CD8-positive, alpha-beta memory T cell (primary cell): ENCODE measurements around the gene DCHS2. TPM values are rescaled to one million over a fixed set of nuclear protein-coding genes. Genes with fewer than 3 reads are reported as not detected.

ENCODE experiments used
- CTCF ChIA-PET: fragments of 350-600 bp; sonication (Branson Sonifier 250); formaldehyde crosslinking; loops from one replicate; lab custom pipeline; 2021; ENCODE audit warnings: antibody characterized with exemption; lab: Charles Lee
- POLR2A ChIA-PET: fragments of 350-600 bp; sonication (Branson Sonifier 250); formaldehyde crosslinking; loops from one replicate; lab custom pipeline; 2021; ENCODE audit warnings: antibody characterized with exemption; lab: Charles Lee
- DNase-seq, 5 donors: peaks; one replicate each; pipeline versions ENCODE4 v3.0.0 to v3.0.0-alpha.2; 2020 to 2022; ENCODE audit warnings: mixed read lengths in 1 of 5
- H3K27ac ChIP-seq: one replicate; pipeline ENCODE4 v1.7.0; 2013; ENCODE audit warnings: low read depth, mild to moderate bottlenecking, low read length, moderate library complexity
- H3K27me3 ChIP-seq: 2 replicates; pipeline ENCODE4 v1.7.0; 2013; ENCODE audit warnings: low read length, mild to moderate bottlenecking; ENCODE audit not compliant: insufficient read depth, poor library complexity, severe bottlenecking
- H3K36me3 ChIP-seq: 2 replicates; pipeline ENCODE4 v1.7.0; 2013; ENCODE audit warnings: mild to moderate bottlenecking, low read length, moderate library complexity; ENCODE audit not compliant: insufficient read depth
- H3K4me1 ChIP-seq: 2 replicates; pipeline ENCODE4 v1.7.0; 2013; ENCODE audit warnings: mild to moderate bottlenecking, low read length, moderate library complexity; ENCODE audit not compliant: insufficient read depth
- H3K4me3 ChIP-seq: 2 replicates; pipeline ENCODE4 v1.7.0; 2013; ENCODE audit warnings: mild to moderate bottlenecking, low read length
- H3K9me3 ChIP-seq: 2 replicates; pipeline ENCODE4 v1.7.0; 2013; ENCODE audit warnings: mild to moderate bottlenecking, low read length
- H3K27ac Mint-ChIP-seq, 8 donors: one replicate each; pipeline ENCODE4 v1.8.0; 2020 to 2021; ENCODE audit warnings: mixed read lengths in 8 of 8, mild to moderate bottlenecking in 6 of 8, inconsistent platforms in 3 of 8, moderate library complexity in 3 of 8
- H3K27me3 Mint-ChIP-seq, 2 donors: one replicate each; pipeline ENCODE4 v1.8.0; 2020 to 2021; ENCODE audit warnings: mixed read lengths in 2 of 2, mild to moderate bottlenecking in 1 of 2, moderate library complexity in 1 of 2
- H3K36me3 Mint-ChIP-seq, 3 donors: one replicate each; pipeline ENCODE4 v1.8.0; 2020 to 2021; ENCODE audit warnings: mixed read lengths in 3 of 3, inconsistent platforms in 1 of 3, mild to moderate bottlenecking in 1 of 3
- H3K4me1 Mint-ChIP-seq, 3 donors: one replicate each; pipeline ENCODE4 v1.8.0; 2020 to 2021; ENCODE audit warnings: mixed read lengths in 3 of 3, inconsistent platforms in 1 of 3, mild to moderate bottlenecking in 1 of 3
- H3K4me3 Mint-ChIP-seq, 7 donors: one replicate each; pipeline ENCODE4 v1.8.0; 2020 to 2021; ENCODE audit warnings: mixed read lengths in 7 of 7, mild to moderate bottlenecking in 6 of 7, moderate library complexity in 4 of 7, inconsistent platforms in 2 of 7
- H3K9me3 Mint-ChIP-seq, 5 donors: one replicate each; pipeline ENCODE4 v1.8.0; 2020 to 2022; ENCODE audit warnings: mixed read lengths in 5 of 5, mild to moderate bottlenecking in 3 of 5, moderate library complexity in 2 of 5, inconsistent platforms in 1 of 5
- polyA plus RNA-seq: library from polyadenylated mRNA; unstranded; fragments of 300-500 nt; fragmentation: Illumina TruSeq; gene quantifications from one replicate; pipeline ENCODE4 v1.2.3, GENCODE V29; 2021
- total RNA-seq, 2 experiments: library from RNA; stranded (reverse); gene quantifications; one replicate each; pipeline ENCODE4 v1.2.3, GENCODE V29; 2021

Gene DCHS2
- total and polyA plus RNA-seq, 3 experiments from 2014 or later, result 0.09 TPM; not detected in 2

DNA sequence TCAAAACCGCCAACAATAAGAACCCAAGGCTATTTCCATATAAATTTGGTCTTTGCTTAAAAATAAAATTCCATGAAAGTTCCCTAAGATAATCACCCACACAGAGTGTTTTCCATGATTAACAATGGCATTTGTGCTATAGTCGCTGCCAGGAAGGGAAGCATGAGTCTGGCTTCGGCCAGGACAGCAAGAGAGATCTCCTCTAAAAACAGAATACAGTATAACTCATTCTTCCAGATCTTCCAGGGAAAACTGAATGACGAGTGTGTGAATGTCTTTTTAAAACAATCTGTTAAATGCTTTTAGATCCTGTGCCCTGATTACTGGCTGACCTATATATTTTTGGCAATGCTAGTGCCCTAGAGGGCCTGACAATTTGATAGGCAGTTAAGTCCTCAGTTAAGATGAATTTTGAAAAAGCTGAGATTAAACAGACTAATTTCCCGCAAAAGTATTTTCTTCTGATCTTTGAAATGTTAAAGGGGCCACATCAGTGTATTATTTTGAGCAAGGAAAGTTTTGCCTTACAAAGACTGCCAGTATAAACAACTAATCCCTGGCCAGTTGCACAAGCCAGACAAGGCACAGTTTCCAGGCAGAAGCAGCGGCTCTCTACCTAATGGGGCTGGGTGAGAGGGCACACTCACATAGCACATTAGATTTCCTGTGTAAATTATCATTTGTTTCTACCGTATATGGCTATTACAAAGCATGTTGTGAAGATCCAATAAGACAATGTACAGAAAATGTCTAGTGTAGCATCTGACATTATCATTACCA is 127.3 kb downstream of the DCHS2 start:
- ChIA-PET CTCF (no interaction called here), POLR2A (no interaction called here)
- no peaks in the 10 kb centered on the region for H3K9me3 ChIP-seq
- H3K4me3 Mint-ChIP-seq, result no peak overlapping the region
- no peak for DNase-seq
- no peaks in the 10 kb centered on the region for H3K4me1 ChIP-seq
- no peak overlapping the region for H3K4me3 ChIP-seq
- H3K27ac Mint-ChIP-seq, result no peak overlapping the region
- peaks cover 3 to 10% of the 10 kb centered on the region in 2 donors for H3K27me3 Mint-ChIP-seq
- no peaks in the 10 kb centered on the region for H3K27me3 ChIP-seq
- no peaks in the 10 kb centered on the region for H3K9me3 Mint-ChIP-seq
- H3K4me1 Mint-ChIP-seq, result peaks cover 5 to 14% (median 13%) of the 10 kb centered on the region in 3 donors
- H3K36me3 Mint-ChIP-seq, result no peaks in the 10 kb centered on the region
- H3K36me3 ChIP-seq, result no peaks in the 10 kb centered on the region
- no peak overlapping the region for H3K27ac ChIP-seq

- DNase-seq, result no peak
- H3K27me3 ChIP-seq, result no peaks in the 10 kb centered on the region
- Mint-ChIP-seq H3K36me3 (no peaks in the 10 kb centered on the region), H3K4me1 (peaks cover 5 to 14% (median 13%) of the 10 kb centered on the region in 3 donors), H3K27me3 (peaks cover 0 to 7% of the 10 kb centered on the region in 2 donors), H3K27ac (no peak overlapping the region), H3K4me3 (peak overlapping the region in 1 of 7 donors; percentile 4), H3K9me3 (no peaks in the 10 kb centered on the region)
- no peaks in the 10 kb centered on the region for H3K4me1 ChIP-seq
- no peaks in the 10 kb centered on the region for H3K9me3 ChIP-seq
- ChIA-PET POLR2A (no interaction called here), CTCF (no interaction called here)
- no peak overlapping the region for H3K4me3 ChIP-seq
- H3K36me3 ChIP-seq, result no peaks in the 10 kb centered on the region
- no peak overlapping the region for H3K27ac ChIP-seq
These were observed 130.1 kb downstream of the DCHS2 start for GRCh38 chr4:154361450-154361849.

- H3K4me3 ChIP-seq, result no peak overlapping the region
- Mint-ChIP-seq H3K36me3 (no peaks in the 10 kb centered on the region), H3K4me1 (peaks cover 5 to 14% (median 13%) of the 10 kb centered on the region in 3 donors), H3K4me3 (no peak overlapping the region), H3K9me3 (no peaks in the 10 kb centered on the region), H3K27ac (no peak overlapping the region), H3K27me3 (peaks cover 0 to 2% of the 10 kb centered on the region in 2 donors)
- H3K36me3 ChIP-seq, result no peaks in the 10 kb centered on the region
- H3K4me1 ChIP-seq, result no peaks in the 10 kb centered on the region
- ChIA-PET CTCF (no interaction called here), POLR2A (no interaction called here)
- H3K9me3 ChIP-seq, result no peaks in the 10 kb centered on the region
- no peak overlapping the region for H3K27ac ChIP-seq
- no peak for DNase-seq
- no peaks in the 10 kb centered on the region for H3K27me3 ChIP-seq
These were observed 131.1 kb downstream of the DCHS2 start for GRCh38 chr4:154360491-154360890.

GRCh38 chr4:154354883-154355282 is 136.7 kb downstream of the DCHS2 start:
- Histone ChIP-seq H3K4me1 (no peaks in the 10 kb centered on the region), H3K27ac (no peak overlapping the region), H3K9me3 (no peaks in the 10 kb centered on the region), H3K36me3 (no peaks in the 10 kb centered on the region), H3K27me3 (no peaks in the 10 kb centered on the region), H3K4me3 (no peak overlapping the region)
- DNase-seq, result no peak
- H3K4me3 Mint-ChIP-seq, result no peak overlapping the region
- POLR2A ChIA-PET, result no interaction called here
- no peaks in the 10 kb centered on the region for H3K9me3 Mint-ChIP-seq
- H3K27ac Mint-ChIP-seq, result no peak overlapping the region
- peaks cover 0 to 3% of the 10 kb centered on the region in 2 donors for H3K27me3 Mint-ChIP-seq
- CTCF ChIA-PET, result no interaction called here
- H3K36me3 Mint-ChIP-seq, result no peaks in the 10 kb centered on the region
- H3K4me1 Mint-ChIP-seq, result no peaks in the 10 kb centered on the region

- H3K4me1 ChIP-seq, result no peaks in the 10 kb centered on the region
- Mint-ChIP-seq H3K27ac (no peak overlapping the region), H3K9me3 (no peaks in the 10 kb centered on the region), H3K4me1 (no peaks in the 10 kb centered on the region), H3K36me3 (no peaks in the 10 kb centered on the region), H3K27me3 (peaks cover 4% of the 10 kb centered on the region in 2 donors), H3K4me3 (no peak overlapping the region)
- H3K27ac ChIP-seq, result no peak overlapping the region
- H3K36me3 ChIP-seq, result no peaks in the 10 kb centered on the region
- CTCF ChIA-PET, result no interaction called here
- no peaks in the 10 kb centered on the region for H3K9me3 ChIP-seq
- H3K4me3 ChIP-seq, result no peak overlapping the region
- H3K27me3 ChIP-seq, result no peaks in the 10 kb centered on the region
- DNase-seq, result no peak
- POLR2A ChIA-PET, result no interaction called here
These were observed 141.8 kb downstream of the DCHS2 start for GRCh38 chr4:154349829-154350228.

GRCh38 chr4:154348657-154349056 is 142.9 kb downstream of the DCHS2 start:
- CTCF ChIA-PET, result no interaction called here
- H3K9me3 ChIP-seq, result no peaks in the 10 kb centered on the region

DNA sequence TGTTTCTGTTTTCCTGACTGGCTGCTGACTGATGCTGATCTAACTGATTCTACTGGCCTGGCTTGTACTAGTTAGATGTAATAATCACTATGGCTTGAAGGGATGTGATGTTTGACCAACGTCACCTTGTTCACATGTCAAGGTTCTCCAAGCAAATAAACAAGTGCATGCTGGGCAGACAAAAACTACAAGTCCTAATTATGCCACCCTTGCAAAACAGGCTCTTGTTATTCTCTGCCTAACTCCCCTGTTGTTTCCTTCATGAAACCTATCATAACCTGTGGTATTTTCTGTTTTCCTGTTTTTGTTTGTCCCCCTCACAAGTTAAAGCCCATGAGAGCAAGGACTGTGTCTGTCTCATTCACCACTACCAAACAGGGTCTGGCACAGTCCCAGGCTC is 146.2 kb downstream of the DCHS2 start:
- Histone ChIP-seq H3K9me3 (no peaks in the 10 kb centered on the region), H3K27ac (no peak overlapping the region), H3K36me3 (no peaks in the 10 kb centered on the region), H3K4me3 (no peak overlapping the region), H3K27me3 (no peaks in the 10 kb centered on the region), H3K4me1 (no peaks in the 10 kb centered on the region)
- Mint-ChIP-seq H3K9me3 (no peaks in the 10 kb centered on the region), H3K27ac (no peak overlapping the region), H3K27me3 (peaks cover 3 to 4% of the 10 kb centered on the region in 2 donors), H3K4me1 (no peaks in the 10 kb centered on the region), H3K36me3 (no peaks in the 10 kb centered on the region), H3K4me3 (no peak overlapping the region)
- CTCF ChIA-PET, result no interaction called here
- no peak for DNase-seq
- POLR2A ChIA-PET, result no interaction called here

More at GRCh38 chr4:154348657-154349056, 142.9 kb downstream of the DCHS2 start:
- Mint-ChIP-seq H3K27ac (no peak overlapping the region), H3K9me3 (no peaks in the 10 kb centered on the region), H3K36me3 (no peaks in the 10 kb centered on the region), H3K27me3 (peaks cover 4% of the 10 kb centered on the region in 2 donors), H3K4me1 (no peaks in the 10 kb centered on the region), H3K4me3 (no peak overlapping the region)
- DNase-seq, result no peak
- POLR2A ChIA-PET, result no interaction called here
- no peak overlapping the region for H3K4me3 ChIP-seq
- no peak overlapping the region for H3K27ac ChIP-seq
- no peaks in the 10 kb centered on the region for H3K36me3 ChIP-seq
- H3K4me1 ChIP-seq, result no peaks in the 10 kb centered on the region
- no peaks in the 10 kb centered on the region for H3K27me3 ChIP-seq

DNA sequence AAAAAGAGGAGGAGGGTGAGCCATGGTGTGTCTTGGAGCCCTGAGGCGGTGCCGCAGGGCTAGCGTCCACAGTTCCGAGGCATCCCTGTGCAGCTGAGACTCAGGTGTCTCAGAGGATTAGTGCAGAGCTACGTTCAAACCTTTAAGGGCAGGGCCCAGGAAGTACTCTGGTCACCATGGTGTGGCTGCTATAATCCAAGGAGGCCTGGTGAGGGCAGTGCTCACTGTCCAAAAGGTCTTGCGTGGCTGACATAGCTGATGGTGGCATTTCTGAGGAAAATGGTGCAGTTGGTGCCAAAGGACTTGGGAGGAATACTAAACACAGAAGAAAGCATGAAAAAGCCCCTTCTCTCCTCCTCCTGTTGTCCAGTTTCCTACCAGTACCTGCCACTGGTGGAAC is 146.9 kb downstream of the DCHS2 start:
- H3K4me1 Mint-ChIP-seq, result no peaks in the 10 kb centered on the region
- CTCF ChIA-PET, result no interaction called here
- no peak overlapping the region for H3K4me3 Mint-ChIP-seq

More for the DNA sequence above, 146.9 kb downstream of the DCHS2 start:
- H3K27me3 Mint-ChIP-seq, result peaks cover 2 to 4% of the 10 kb centered on the region in 2 donors
- Histone ChIP-seq H3K27ac (no peak overlapping the region), H3K27me3 (no peaks in the 10 kb centered on the region), H3K4me1 (no peaks in the 10 kb centered on the region), H3K9me3 (no peaks in the 10 kb centered on the region), H3K4me3 (no peak overlapping the region), H3K36me3 (no peaks in the 10 kb centered on the region)
- no peaks in the 10 kb centered on the region for H3K9me3 Mint-ChIP-seq
- H3K27ac Mint-ChIP-seq, result no peak overlapping the region
- POLR2A ChIA-PET, result no interaction called here
- DNase-seq, result no peak
- no peaks in the 10 kb centered on the region for H3K36me3 Mint-ChIP-seq
